HEK293 (cell line): ENCODE results near the gene SLC22A9.

Source experiments
- CTCF ChIA-PET: fragments of 350-600 bp; formaldehyde crosslinking; extraction: SDS; loops from one replicate; lab custom pipeline; 2021; ENCODE audit warnings: antibody characterized with exemption; lab: Yijun Ruan, JAX
- POLR2A ChIA-PET: fragments of 300-600 bp; formaldehyde crosslinking; extraction: SDS; loops from one replicate; lab custom pipeline; 2020; ENCODE audit warnings: antibody characterized with exemption, inconsistent platforms; lab: Yijun Ruan, JAX
- H3K27ac ChIP-seq: fragments of 200-500 bp; sonication (Bioruptor generic); 2 replicates; pipeline ENCODE4 v1.5.1; 2014; ENCODE audit warnings: low read depth, low read length, control low read depth, inconsistent platforms; ENCODE audit errors: extremely low read depth
- H3K36me3 ChIP-seq, 2 experiments: fragments of 200-500 bp in 1 of 2; sonication (Bioruptor generic) in 1 of 2; 1 replicate in 1 of 2; 2 replicates in 1 of 2; pipeline ENCODE4 v1.5.1; 2014 to 2017; ENCODE audit warnings: inconsistent platforms in 2 of 2, low read length in 2 of 2; ENCODE audit not compliant: control insufficient read depth in 2 of 2, insufficient read depth in 1 of 2
- H3K4me1 ChIP-seq: fragments of 200-500 bp; sonication (Bioruptor generic); 2 replicates; pipeline ENCODE4 v1.5.1; 2014; ENCODE audit warnings: mild to moderate bottlenecking, low read length, inconsistent platforms; ENCODE audit not compliant: control insufficient read depth, insufficient read depth
- H3K4me3 ChIP-seq: 2 replicates; pipeline ENCODE4 v1.5.1; 2011; ENCODE audit warnings: low read depth, mild to moderate bottlenecking, control low read depth, low read length, moderate library complexity
- H3K9me3 ChIP-seq: fragments of 200-500 bp; sonication (Bioruptor generic); 2 replicates; pipeline ENCODE4 v1.5.1; 2014; ENCODE audit warnings: low read depth, low read length, inconsistent platforms; ENCODE audit not compliant: control insufficient read depth, insufficient read depth
- BCL11A ChIP-seq: fragments of 450-650 bp; formaldehyde crosslinking; IDR thresholded peaks from 2 replicates; pipeline ENCODE4 v1.5.1; 2016; ENCODE audit warnings: low read depth, missing biosample characterization, missing genetic modification characterization
- GFI1B ChIP-seq: fragments of 450-650 bp; formaldehyde crosslinking; IDR thresholded peaks from 2 replicates; pipeline ENCODE4 v1.5.1; 2016; ENCODE audit warnings: missing biosample characterization, missing genetic modification characterization
- GLI4 ChIP-seq: fragments of 450-650 bp; formaldehyde crosslinking; IDR thresholded peaks from 2 replicates; pipeline ENCODE4 v1.5.1; 2016; ENCODE audit warnings: missing biosample characterization, missing genetic modification characterization
- KLF10 ChIP-seq: fragments of 450-650 bp; IDR thresholded peaks from 2 replicates; pipeline ENCODE4 v1.5.1; 2018; ENCODE audit warnings: missing biosample characterization, mild to moderate bottlenecking, missing genetic modification characterization
- SCRT1 ChIP-seq: fragments of 450-650 bp; formaldehyde crosslinking; IDR thresholded peaks from 2 replicates; pipeline ENCODE4 v1.5.1; 2016; ENCODE audit warnings: missing biosample characterization, missing genetic modification characterization, borderline replicate concordance
- ZFP69B ChIP-seq: fragments of 450-650 bp; formaldehyde crosslinking; IDR thresholded peaks from 2 replicates; pipeline ENCODE4 v1.5.1; 2016; ENCODE audit warnings: missing biosample characterization, missing genetic modification characterization
- ZIC2 ChIP-seq: fragments of 450-650 bp; formaldehyde crosslinking; IDR thresholded peaks from 2 replicates; pipeline ENCODE4 v1.5.1; 2016; ENCODE audit warnings: missing biosample characterization, missing genetic modification characterization
- ZNF169 ChIP-seq: fragments of 450-650 bp; formaldehyde crosslinking; IDR thresholded peaks from 2 replicates; pipeline ENCODE4 v1.5.1; 2016; ENCODE audit warnings: missing biosample characterization, missing genetic modification characterization
- ZNF23 ChIP-seq: fragments of 450-650 bp; formaldehyde crosslinking; IDR thresholded peaks from 2 replicates; pipeline ENCODE4 v1.5.1; 2016; ENCODE audit warnings: missing biosample characterization, missing genetic modification characterization, borderline replicate concordance
- ZNF501 ChIP-seq: fragments of 450-650 bp; formaldehyde crosslinking; IDR thresholded peaks from 2 replicates; pipeline ENCODE4 v1.5.1; 2016; ENCODE audit warnings: missing biosample characterization, missing genetic modification characterization
- ZNF707 ChIP-seq: fragments of 450-650 bp; formaldehyde crosslinking; IDR thresholded peaks from 2 replicates; pipeline ENCODE4 v1.5.1; 2016; ENCODE audit warnings: missing biosample characterization, missing genetic modification characterization
- ZNF76 ChIP-seq: fragments of 450-650 bp; formaldehyde crosslinking; IDR thresholded peaks from 2 replicates; pipeline ENCODE4; 2016; ENCODE audit warnings: low read depth, missing biosample characterization, missing genetic modification characterization, borderline replicate concordance
- ZNF768 ChIP-seq: fragments of 450-650 bp; formaldehyde crosslinking; IDR thresholded peaks from 2 replicates; pipeline ENCODE4 v1.5.1; 2018; ENCODE audit warnings: missing biosample characterization, mild to moderate bottlenecking, missing genetic modification characterization
- TF ChIP-seq, protein P1 (sequence below): IDR thresholded peaks from 2 replicates; pipeline ENCODE4 v1.6.1; 2011; ENCODE audit warnings: mild to moderate bottlenecking, low read depth, low read length, borderline replicate concordance
- TF ChIP-seq, protein P2 (sequence below): fragments of 450-650 bp; formaldehyde crosslinking; IDR thresholded peaks from 2 replicates; pipeline ENCODE4 v1.5.1; 2017; ENCODE audit warnings: missing biosample characterization, missing genetic modification characterization
- TF ChIP-seq, protein P3 (sequence below): fragments of 450-650 bp; formaldehyde crosslinking; conservative IDR thresholded peaks from 2 replicates; pipeline ENCODE4 v1.5.1; 2016; ENCODE audit warnings: low read depth, missing biosample characterization, missing genetic modification characterization

The SLC22A9 gene

DNA sequence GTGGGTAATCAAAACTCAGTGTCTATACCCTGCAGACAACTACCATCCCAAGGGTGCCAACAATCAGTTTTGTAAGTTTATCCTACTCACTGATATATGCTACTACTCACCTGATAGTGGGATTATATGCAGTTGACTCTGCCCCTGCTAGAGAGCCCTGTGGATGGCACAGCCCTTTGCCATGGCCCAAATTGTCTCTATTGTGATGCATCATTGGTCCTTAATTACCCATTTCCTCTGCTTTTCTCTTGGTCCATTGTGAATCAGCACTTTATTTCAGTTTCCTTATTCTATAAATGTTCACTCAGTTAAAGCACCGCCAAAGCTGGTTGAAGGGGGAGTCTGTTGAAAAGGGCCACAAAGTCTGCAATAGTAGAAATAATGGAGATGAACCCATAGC lies 79.1 kb downstream of the SLC22A9 start:
- TF ChIP-seq ZFP69B (tag by site-specific recombination) (no peak), ZNF23 (tag by site-specific recombination) (no peak), GLI4 (no peak), ZNF501 (tag by site-specific recombination) (no peak), KLF10 (tag by site-specific recombination) (no peak), ZNF768 (tag by site-specific recombination) (no peak), ZNF76 (no peak), ZNF707 (tag by site-specific recombination) (no peak), BCL11A (tag by site-specific recombination) (no peak), ZNF169 (tag by site-specific recombination) (no peak), GFI1B (tag by site-specific recombination) (no peak)
- TF ChIP-seq, protein P1, sequence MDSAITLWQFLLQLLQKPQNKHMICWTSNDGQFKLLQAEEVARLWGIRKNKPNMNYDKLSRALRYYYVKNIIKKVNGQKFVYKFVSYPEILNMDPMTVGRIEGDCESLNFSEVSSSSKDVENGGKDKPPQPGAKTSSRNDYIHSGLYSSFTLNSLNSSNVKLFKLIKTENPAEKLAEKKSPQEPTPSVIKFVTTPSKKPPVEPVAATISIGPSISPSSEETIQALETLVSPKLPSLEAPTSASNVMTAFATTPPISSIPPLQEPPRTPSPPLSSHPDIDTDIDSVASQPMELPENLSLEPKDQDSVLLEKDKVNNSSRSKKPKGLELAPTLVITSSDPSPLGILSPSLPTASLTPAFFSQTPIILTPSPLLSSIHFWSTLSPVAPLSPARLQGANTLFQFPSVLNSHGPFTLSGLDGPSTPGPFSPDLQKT: no peak
- TF ChIP-seq, protein P2, sequence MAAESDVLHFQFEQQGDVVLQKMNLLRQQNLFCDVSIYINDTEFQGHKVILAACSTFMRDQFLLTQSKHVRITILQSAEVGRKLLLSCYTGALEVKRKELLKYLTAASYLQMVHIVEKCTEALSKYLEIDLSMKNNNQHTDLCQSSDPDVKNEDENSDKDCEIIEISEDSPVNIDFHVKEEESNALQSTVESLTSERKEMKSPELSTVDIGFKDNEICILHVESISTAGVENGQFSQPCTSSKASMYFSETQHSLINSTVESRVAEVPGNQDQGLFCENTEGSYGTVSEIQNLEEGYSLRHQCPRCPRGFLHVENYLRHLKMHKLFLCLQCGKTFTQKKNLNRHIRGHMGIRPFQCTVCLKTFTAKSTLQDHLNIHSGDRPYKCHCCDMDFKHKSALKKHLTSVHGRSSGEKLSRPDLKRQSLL (tag by site-specific recombination): no peak
- TF ChIP-seq, protein P3, sequence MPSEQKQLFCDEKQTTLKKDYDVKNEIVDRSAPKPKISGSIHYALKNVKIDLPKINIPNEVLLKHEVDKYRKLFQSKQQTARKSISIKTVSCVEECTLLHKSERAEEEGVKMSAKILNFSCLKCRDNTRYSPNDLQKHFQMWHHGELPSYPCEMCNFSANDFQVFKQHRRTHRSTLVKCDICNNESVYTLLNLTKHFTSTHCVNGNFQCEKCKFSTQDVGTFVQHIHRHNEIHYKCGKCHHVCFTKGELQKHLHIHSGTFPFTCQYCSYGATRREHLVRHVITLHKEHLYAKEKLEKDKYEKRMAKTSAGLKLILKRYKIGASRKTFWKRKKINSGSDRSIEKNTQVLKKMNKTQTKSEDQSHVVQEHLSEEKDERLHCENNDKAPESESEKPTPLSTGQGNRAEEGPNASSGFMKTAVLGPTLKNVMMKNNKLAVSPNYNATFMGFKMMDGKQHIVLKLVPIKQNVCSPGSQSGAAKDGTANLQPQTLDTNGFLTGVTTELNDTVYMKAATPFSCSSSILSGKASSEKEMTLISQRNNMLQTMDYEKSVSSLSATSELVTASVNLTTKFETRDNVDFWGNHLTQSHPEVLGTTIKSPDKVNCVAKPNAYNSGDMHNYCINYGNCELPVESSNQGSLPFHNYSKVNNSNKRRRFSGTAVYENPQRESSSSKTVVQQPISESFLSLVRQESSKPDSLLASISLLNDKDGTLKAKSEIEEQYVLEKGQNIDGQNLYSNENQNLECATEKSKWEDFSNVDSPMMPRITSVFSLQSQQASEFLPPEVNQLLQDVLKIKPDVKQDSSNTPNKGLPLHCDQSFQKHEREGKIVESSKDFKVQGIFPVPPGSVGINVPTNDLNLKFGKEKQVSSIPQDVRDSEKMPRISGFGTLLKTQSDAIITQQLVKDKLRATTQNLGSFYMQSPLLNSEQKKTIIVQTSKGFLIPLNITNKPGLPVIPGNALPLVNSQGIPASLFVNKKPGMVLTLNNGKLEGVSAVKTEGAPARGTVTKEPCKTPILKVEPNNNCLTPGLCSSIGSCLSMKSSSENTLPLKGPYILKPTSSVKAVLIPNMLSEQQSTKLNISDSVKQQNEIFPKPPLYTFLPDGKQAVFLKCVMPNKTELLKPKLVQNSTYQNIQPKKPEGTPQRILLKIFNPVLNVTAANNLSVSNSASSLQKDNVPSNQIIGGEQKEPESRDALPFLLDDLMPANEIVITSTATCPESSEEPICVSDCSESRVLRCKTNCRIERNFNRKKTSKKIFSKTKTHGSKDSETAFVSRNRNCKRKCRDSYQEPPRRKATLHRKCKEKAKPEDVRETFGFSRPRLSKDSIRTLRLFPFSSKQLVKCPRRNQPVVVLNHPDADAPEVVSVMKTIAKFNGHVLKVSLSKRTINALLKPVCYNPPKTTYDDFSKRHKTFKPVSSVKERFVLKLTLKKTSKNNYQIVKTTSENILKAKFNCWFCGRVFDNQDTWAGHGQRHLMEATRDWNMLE: no peak
- no peaks in the 10 kb centered on the region for H3K4me1 ChIP-seq
- no peak overlapping the region for H3K4me3 ChIP-seq
- ChIA-PET CTCF (interaction anchor here (0.6 kb wide), 1 partner anchor 21 kb away, joined by 3 read pairs; no protein-coding TSS in a partner anchor), POLR2A (no interaction called here)
- no peaks in the 10 kb centered on the region for H3K9me3 ChIP-seq
- H3K36me3 ChIP-seq: no peaks in the 10 kb centered on the region
- no peak overlapping the region for H3K27ac ChIP-seq

DNA sequence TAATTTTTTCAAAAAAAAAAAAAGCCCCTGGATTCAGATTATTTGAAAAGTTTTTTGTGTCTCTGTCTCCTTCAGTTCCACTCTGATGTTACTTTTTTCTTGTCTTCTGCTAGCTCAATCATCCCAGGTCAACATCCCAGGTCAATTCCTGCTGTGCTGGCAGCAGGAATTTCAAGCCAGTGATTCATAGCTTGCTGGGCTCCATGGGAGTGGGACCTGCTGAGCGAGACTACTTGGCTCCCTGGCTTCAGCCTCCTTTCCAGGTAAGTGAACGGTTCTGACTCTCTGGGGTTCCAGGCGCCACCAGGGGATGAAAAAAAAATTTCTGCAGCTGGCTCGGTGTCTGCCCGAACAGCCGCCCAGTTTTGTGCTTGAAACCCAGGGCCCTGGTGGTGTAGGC lies 90.0 kb downstream of the SLC22A9 start:
- Histone ChIP-seq H3K36me3 (no peaks in the 10 kb centered on the region), H3K27ac (no peak overlapping the region), H3K4me1 (no peaks in the 10 kb centered on the region)
- ChIA-PET CTCF (interaction anchor here (0.7 to 1.6 kb wide), 2 partner anchors 19 to 132 kb away, joined by 4 read pairs; no protein-coding TSS in a partner anchor), POLR2A (no interaction called here)
- peak; percentile 95 for TF ChIP-seq ZIC2
- no peak for TF ChIP-seq SCRT1 (tag by site-specific recombination)
- TF ChIP-seq, all 188 proteins: peak for 1
- H3K9me3 ChIP-seq: no peaks in the 10 kb centered on the region
- no peak overlapping the region for H3K4me3 ChIP-seq
